D341Med (cell line): ENCODE results near the gene TACC2.
"Not testable (repeated sequence)": the region's sequence is repeated elsewhere in the genome, so short reads cannot be mapped to it uniquely, and the experiment has no call there.

Experiments used
- DNase-seq: peaks from one replicate; pipeline ENCODE4 v3.0.0; 2012; ENCODE audit warnings: low spot score

TACC2 gene, protein sequence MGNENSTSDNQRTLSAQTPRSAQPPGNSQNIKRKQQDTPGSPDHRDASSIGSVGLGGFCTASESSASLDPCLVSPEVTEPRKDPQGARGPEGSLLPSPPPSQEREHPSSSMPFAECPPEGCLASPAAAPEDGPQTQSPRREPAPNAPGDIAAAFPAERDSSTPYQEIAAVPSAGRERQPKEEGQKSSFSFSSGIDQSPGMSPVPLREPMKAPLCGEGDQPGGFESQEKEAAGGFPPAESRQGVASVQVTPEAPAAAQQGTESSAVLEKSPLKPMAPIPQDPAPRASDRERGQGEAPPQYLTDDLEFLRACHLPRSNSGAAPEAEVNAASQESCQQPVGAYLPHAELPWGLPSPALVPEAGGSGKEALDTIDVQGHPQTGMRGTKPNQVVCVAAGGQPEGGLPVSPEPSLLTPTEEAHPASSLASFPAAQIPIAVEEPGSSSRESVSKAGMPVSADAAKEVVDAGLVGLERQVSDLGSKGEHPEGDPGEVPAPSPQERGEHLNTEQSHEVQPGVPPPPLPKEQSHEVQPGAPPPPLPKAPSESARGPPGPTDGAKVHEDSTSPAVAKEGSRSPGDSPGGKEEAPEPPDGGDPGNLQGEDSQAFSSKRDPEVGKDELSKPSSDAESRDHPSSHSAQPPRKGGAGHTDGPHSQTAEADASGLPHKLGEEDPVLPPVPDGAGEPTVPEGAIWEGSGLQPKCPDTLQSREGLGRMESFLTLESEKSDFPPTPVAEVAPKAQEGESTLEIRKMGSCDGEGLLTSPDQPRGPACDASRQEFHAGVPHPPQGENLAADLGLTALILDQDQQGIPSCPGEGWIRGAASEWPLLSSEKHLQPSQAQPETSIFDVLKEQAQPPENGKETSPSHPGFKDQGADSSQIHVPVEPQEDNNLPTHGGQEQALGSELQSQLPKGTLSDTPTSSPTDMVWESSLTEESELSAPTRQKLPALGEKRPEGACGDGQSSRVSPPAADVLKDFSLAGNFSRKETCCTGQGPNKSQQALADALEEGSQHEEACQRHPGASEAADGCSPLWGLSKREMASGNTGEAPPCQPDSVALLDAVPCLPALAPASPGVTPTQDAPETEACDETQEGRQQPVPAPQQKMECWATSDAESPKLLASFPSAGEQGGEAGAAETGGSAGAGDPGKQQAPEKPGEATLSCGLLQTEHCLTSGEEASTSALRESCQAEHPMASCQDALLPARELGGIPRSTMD (N-terminal part only)

DNA sequence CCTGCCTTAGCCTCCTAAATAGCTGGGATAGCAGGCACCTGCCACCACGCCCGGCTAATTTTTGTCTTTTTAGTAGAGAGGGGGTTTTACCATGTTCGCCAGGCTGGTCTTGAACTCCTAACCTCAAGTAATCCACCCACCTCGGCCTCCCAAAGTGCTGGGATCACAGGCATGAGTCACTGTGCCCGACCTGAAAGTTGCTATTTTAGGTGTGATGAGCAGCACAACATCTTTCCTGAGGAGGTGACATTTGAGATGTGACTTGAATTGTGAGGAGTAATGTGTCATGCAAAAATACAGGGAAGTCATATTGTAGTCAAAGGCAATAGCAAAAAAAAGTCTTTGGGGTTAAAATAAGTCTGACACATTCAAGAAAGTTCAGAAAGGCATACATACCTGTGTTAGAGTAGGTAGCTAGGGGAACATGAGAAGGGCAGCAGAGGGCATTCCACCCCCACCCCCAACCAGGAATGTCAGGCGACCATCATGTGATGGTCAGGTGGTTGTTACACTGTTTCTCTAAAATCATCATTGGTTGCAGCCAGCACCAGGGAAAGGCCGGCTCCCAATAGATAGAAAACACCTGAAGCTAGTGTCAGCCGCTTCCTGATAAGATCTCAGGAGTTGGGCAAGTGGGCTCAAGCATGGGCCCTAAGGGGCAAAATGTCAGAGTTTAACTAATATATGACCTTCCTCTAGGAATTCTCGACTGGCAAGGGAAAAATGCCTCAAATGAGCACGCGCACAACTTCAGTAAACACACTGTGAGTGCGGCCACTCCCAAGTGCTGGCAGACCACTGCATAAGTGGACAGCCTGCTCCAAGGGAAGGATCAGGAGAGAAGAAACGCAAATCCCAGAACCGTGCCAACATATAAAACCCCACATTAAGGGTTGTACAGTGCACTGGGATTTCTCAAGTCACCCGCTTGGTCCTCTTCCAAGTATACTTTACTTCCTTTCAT, at the start of gene TACC2:
Gene TACC2, plus strand, starts transcription at position 803 of the 964 bp plus-strand sequence. CDS start 32,819 bp downstream, outside the sequence.
- DNase-seq: no peak

DNA sequence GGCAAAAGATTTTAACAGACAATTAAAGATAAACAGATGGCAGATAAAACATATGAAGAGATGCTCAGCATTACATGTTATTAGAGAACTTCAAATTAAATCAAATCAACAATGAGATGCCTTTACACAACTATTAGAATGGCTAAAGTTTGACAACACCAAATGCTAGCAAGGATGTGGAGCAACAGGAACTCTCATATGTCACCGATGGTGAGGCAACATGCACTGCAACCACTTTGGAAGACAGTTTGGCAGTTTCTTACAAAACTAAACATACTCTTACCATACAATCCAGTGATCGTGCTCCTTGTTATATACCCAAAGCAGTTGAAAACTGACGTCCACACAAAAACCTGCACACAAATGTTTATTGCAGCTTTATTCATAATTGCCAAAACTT, 47.4 kb upstream of the TACC2 start:
- no peak for DNase-seq

DNA sequence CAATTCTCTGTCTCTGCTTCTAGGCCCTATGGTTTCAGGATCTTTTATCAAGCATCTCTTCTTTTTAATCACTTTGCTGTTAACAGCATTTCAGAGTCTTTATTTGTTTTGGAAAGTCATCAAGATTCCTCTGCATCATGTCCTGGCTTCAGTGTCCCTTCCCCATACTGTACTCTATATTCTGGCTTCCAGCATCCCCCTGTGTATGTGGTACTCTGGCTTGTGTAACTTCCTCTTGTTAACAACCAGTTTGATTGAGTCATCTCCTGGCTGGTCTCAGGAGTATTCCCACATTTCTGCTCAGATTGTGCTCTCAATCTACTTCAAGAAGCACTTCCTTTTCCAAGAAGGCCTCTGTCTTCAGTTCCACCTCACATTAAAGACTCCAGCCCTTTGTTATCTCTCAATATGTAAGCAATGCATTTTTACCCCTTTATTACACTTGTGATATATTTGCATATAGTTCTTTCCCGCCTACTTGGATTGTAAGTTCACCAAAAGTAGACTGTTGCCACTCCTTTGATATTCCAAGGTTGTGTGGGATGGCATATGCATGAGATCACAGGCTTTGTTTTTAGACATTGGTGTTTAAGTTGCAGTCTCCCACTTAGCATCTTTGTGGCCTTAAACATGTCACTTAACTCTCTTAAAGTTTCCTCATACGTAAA, 46.1 kb upstream of the TACC2 start:
- DNase-seq: no peak

DNA sequence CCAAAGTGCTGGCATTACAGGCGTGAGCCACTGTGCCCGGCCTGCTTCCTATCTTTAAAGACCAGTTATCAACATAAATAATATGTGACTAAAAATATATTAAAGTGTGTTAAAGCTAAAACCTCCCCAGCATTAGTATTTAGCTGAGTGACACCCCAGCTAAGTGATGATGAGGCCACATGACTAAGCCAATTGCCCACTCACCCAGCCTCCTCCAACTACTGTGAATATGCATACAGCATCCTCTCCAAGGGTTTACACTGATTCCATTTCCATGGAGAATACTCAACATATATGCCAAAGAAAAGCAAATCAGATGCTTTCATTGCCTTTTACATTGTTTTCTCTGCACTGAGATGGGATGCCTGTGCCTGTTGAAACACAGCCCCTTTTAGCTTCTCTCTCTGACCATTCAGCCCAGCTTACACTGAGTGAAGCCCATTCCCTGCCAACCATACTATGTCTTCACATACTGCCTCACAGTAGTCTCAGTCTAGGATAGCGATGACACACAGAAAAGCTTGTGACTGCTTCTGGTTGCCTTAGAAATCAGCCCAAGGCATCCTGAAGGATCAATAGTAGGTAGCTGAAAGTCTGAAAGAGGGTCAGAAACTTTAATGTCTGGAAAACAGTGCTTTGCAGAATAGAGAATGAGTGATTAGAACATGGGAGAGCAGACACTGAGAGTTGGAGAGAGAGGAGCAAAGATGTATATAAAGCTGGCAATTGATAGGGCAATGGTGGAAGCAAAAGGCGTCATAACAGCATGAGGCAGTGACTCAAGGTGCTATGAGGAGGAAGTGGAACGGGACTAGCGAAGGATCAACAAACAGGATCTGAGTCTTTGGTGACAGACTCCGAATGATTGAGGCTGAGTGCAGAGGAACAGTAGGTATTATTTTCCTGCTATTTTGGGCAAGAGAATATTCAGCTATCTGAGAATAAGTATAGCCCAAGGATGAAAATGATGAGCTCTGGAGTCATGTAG, 41.3 kb upstream of the TACC2 start:
- no peak for DNase-seq

DNA sequence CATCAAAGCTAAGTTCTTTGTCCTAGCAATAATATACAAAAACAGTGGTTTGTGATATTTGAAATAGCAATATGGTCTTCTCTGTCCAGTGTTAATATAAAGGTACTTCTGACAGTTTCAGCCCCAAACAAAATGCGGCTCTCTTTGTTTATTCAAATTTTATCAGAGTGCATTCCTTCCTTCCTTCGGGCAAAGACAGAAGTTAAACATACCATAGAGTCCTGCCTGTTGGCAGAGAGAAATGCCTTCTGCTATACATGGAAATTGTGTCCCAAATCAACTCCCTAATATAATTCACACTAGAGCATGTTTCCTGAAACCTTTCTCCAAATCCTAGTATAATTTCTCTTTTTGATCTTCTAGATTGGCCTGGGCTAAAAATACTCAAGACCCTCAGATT, 39.9 kb upstream of the TACC2 start:
- no peak for DNase-seq

DNA sequence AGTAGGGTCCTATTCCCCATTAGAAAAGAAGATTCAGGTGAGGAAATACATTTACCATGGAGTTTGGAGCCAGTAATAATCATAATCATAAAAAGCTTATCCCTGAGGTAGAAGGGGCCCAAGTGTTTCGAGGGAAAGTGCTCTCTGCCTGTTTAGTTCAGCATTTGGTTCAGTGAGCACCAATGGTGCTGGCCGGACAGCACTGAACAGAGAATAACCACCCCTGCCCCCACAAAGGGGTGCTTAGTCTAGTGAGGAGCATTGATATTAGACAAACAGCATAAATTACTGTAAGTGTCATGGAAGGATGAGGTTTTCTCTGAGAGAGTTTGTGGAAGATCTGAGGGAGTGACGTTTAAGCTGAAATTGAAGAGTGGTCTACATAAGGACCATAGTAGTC, 39.5 kb upstream of the TACC2 start:
- DNase-seq: no peak

DNA sequence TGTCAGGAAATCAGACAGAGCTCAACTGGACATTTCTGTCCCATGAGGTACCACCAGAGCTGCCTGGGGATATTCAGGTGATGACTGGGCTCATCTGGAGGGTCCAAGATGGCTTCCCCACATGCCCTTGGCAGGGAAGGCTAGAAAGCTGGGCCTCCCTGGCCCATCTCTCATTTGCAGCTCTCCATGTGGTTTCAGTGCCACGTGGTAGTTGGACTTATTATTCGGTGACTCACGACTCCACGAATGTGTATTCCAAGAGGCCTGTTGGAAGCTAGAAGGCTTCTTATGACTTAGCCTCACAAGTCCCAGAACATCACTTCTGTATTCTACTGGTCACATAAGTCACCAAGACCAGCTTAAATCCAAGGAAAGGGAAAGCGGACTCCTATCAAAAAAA, 36.7 kb upstream of the TACC2 start:
- no peak for DNase-seq

DNA sequence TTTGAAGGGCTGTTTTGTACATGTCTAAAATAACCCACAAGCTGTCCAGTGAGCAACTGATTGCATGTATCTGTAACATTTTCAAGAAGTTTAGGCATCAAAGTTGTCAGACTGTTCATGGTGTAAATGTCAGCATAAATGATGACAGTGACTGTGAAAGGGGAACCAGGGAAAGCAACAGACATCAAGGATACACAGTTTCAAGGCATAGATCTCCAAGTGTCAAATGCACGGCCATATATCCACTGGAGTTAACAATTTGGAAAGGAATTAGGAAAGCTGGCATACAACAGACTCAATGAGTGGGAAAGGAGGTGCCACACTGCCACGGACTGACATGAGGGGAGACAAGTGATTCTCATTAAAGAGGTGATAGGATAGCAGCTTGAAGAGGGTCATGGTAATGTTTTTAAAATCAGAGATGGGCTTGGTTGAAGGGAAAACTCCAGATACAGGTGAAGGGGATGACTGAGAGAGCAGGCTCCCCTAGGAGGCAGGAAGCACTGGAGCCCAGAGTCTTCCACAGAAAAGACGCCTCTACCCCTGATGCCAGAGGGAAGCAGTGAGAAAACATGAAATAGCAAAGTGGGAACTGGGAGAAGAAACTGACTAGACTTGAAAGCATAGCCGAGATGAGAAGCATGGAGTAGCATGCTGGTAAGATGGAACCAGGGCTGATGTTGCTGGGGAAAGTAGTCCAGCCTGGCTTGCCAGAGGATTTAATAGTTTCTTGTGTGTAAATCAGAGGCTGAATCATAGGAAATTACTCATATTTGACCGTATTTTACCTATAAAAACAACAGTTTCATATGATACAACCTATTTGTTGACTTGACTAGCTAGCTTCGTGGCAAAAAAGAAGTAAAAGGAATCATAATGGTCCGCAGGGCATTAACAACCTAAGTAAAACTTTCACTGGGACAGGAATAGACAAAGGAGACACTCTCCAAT, 32.6 kb upstream of the TACC2 start:
- DNase-seq: no peak

DNA sequence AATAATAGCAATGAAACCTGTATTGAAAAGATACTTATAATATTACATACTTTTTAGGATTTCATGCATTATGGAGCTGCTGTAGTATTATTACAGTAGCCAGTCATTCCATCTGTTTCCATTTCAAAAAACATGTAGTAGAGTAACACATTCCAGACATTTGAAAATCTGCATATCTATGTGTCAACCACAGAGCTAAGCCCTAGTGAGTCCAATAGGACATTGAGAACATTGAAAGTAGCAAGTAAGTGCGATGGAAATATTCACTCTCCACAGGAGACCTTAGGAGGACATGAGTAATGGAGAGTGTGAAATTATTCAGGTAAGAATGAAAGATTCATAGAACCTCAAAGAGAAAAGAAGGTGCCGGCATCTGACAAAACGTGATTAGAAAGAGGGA, 29.3 kb upstream of the TACC2 start:
- DNase-seq: no peak

DNA sequence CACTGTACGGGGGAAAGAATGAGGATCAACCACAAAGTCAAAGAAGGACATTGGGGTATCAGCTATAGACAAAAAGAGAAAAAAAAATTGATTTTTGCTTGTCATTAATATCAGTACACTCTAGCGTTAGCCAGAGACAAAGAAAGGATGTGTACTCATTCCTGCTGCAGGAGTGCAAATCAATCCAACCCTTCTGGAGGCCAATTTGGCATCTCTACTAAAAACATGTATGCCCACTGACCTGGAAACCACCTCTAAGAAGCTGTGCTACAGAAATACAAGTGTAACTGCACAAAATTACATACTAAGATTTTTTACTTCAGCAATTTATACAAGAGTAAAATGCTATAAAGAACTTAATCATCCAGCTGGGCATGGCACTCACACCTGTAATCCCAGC, 27.5 kb upstream of the TACC2 start:
- DNase-seq: no peak

DNA sequence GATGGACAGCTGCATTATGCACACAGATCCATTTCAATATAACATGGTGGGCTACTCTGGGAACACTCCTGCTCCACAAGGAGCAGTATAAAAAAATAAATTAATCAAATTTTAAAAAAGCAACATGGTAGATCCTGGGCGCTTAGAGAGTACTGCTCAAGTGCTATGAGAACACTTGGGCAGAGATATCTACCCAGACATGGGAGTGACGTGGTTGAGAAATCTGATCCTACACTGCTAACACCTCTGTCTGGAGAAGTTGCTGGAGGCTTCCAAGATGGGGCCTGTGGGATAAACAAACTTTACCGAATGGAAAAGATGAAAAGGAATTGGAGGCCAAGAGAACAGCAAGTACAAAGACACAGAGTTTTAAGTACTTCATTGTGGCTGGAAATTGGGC, 23.0 kb upstream of the TACC2 start:
- no peak for DNase-seq

DNA sequence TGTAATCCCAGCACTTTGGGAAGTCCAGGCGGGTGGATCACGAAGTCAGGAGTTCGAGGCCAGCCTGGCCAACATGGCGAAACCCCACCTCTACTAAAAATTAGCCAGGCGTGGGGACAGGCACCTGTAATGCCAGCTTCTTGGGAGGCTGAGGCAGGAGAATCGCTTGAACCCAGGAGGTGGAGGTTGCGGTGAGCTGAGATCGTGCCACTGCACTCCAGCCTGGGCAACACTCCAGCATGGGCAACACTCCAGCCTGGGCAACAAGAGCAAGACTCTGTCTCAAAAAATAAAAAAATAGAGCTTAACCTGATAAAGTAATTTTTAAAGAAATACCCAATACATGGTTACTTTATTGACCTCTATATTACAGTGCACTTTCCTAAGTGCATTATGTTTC, 19.9 kb upstream of the TACC2 start:
- not testable (repeated sequence) for DNase-seq

DNA sequence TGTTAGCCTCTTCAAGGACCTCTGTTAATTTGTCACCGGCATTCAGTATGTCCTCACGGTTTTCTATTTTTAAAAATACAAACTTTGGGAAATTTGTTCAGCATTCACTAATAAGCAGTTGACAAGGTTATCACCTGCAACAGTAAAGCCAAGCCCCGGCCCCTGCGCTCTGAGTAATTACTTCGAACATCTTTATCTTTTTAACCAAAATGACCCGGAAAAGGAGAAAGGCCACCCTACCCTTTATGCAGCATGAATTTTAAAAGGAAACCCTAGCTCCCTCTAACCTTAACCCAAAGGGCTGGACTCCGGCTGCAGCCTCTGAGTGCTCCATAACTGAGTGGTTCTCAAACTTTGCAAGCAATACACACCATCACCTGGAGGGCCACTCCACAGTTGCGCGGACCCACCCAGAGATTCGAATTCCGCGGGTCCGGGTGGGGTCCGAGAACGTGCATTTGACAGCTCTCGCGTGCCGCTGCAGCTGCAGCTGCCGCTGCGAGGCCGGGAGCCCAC, 14.9 kb upstream of the TACC2 start:
- DNase-seq: no peak

DNA sequence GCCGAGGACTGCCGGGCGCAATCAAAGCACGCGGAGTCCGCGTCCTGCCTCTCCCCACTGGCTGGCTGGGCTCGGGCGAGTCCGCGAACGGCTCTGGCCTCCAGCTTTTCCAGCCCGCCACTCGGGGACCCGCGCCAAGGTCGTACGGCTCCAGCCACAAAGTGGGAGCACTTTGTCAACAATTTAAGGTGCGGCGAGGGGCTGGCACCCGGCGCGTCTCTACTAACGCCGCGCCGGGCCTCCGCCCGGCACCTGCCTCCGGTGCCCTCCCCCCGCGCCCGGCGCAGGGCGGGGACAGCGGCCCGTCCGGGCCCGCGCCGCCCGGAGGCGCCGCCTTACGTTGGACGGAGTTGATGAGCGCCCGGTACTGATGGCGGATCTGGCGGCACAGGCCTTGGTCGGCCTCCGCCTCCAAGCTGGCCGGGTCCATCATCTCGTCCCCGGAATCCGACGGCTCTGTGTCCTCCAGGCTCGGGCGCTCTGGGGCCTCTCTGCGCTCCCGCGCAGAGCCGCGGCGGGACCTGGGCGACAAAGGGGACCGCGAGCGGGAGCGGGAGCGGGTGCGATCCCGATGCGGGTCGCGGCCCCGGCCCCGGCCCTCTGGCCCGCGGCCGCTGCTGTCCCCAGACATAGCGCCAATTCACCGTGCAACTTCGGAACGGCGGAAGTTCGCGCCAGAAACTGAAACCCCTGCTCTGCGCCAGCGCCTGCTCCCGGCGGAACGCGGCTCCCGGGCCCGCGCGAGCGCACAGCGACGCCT, 14.2 kb upstream of the TACC2 start, which contains the start of gene NSMCE4A:
Gene NSMCE4A, minus strand, starts transcription at position 683 of the 760 bp plus-strand sequence. Its CDS starts 52 bp downstream, at position 631.
- peak; percentile 88 for DNase-seq

DNA sequence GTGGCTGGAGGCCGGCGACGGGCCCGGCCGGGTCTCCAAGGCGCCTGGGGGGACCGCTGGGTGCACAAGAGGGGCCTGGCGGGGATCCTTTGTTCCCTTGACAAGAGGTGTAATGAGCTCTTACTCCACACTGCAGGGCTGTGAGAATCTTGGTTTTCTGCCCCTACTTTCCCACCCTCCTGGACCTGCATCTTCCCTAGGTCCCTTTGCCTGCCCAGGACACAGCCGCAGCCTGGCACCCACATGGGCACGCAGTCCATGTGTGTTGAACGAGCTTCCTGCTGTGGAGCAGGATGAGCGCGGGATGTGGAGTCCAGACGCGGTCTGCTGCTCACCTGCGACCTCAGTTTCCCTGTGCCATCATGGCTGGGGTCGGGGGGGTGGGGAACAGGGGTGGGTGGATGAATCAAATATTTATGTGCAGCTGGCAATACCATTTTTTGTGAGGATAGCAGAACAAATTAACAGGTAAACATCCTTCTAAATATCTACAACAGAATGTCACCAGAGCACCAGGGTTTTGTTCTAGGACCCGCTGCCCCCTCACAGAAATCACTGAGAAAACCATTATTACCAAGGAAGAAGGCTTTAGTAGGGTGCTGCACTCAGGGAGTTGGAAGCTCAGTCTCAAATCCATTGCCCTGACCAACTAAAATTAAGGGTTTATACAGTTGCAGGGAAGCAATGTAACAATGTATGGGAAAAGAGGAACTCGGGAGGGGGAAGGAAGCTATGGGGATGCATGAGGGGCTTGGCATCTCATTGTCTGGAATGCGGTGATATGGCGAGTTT, 13.5 kb upstream of the TACC2 start:
- DNase-seq: no peak

DNA sequence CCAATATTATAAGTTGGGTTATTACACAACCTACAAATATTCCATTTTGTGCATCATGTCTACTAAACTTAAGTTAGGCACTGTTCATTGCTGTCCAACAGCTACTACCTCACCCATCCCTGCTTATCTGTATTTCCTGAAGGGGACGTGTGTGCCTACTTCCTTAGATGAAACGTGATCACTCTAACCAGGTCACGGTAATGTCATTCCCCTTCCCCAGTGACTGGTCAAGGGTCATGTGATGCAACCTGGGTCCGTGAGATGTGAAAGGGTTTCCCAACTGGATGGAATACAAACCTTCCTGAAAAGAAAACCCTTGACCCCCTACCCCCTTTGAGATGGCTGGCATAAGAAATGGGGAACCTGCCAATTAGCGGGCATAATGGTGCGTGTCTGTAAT, 12.4 kb upstream of the TACC2 start:
- DNase-seq: no peak
